ENCODE data around the gene LRBA.
"Not testable (repeated sequence)": the region's sequence is repeated elsewhere in the genome, so short reads cannot be mapped to it uniquely, and the experiment has no call there.

Gene LRBA

GRCh38 chr4:150997141-150997540, 17.9 kb downstream of the LRBA start:
- no peak for DNase-seq
- H2BK120ac ChIP-seq (ENCODE audit: low read depth, low read length) = no peak overlapping the region
- H3K9ac ChIP-seq (ENCODE audit: low read length) = no peak overlapping the region
- no peaks in the 10 kb centered on the region for H3K9me3 ChIP-seq (ENCODE audit: control insufficient read depth, low read length)
- H4K91ac ChIP-seq (ENCODE audit: low read length) = no peak overlapping the region
- no peak overlapping the region for H2BK15ac ChIP-seq (ENCODE audit: low read depth, poor library complexity, severe bottlenecking)
- no peak overlapping the region for H3K27ac ChIP-seq (ENCODE audit: low read length, poor library complexity, severe bottlenecking)
- H3K18ac ChIP-seq (ENCODE audit: low read depth in 1 of 2, low read length in 2 of 2) = no peak overlapping the region
- H3K23ac ChIP-seq (ENCODE audit: low read length in 2 of 2) = no peak overlapping the region
- H3K4ac ChIP-seq (ENCODE audit: low read depth in 1 of 2, low read length in 2 of 2) = no peak overlapping the region
- no peak overlapping the region for H4K8ac ChIP-seq (ENCODE audit: low read length)
- no peaks in the 10 kb centered on the region for H3K36me3 ChIP-seq (ENCODE audit: control insufficient read depth in 1 of 2, insufficient read depth in 2 of 2, low read depth in 1 of 2, low read length in 2 of 2)
- no peak overlapping the region for H2BK5ac ChIP-seq (ENCODE audit: low read depth, low read length, poor library complexity, severe bottlenecking)
- peaks cover 24% of the 10 kb centered on the region for H3K79me1 ChIP-seq (replicated peaks; ENCODE audit: low read length, poor library complexity, severe bottlenecking)
- no peak overlapping the region for H3K4me2 ChIP-seq (ENCODE audit: low read length, poor library complexity, severe bottlenecking)
- no peak overlapping the region for H3K4me3 ChIP-seq (ENCODE audit: insufficient read depth in 1 of 2, low read depth in 1 of 2, low read length in 2 of 2)
- H3K27me3 ChIP-seq (ENCODE audit: control insufficient read depth in 1 of 2, insufficient read depth in 1 of 2, low read length in 2 of 2) = no peaks in the 10 kb centered on the region
- H3K4me1 ChIP-seq (ENCODE audit: control insufficient read depth, insufficient read depth, low read depth, low read length) = peaks cover 3% of the 10 kb centered on the region
- H2AK5ac ChIP-seq (ENCODE audit: low read length, severe bottlenecking) = no peak overlapping the region
- H2AFZ ChIP-seq (ENCODE audit: low read depth, low read length) = no peak overlapping the region
- H3K14ac ChIP-seq (ENCODE audit: low read length in 2 of 2) = no peak overlapping the region
- no peak overlapping the region for H2BK12ac ChIP-seq (ENCODE audit: low read length in 2 of 2)

GRCh38 chr4:150994721-150995120, 20.4 kb downstream of the LRBA start:
- Histone ChIP-seq H3K4ac (ENCODE audit: low read depth in 1 of 2, low read length in 2 of 2) (no peak overlapping the region), H4K91ac (ENCODE audit: low read length) (no peak overlapping the region), H3K23ac (ENCODE audit: low read length in 2 of 2) (no peak overlapping the region), H3K36me3 (ENCODE audit: control insufficient read depth in 1 of 2, insufficient read depth in 2 of 2, low read depth in 1 of 2, low read length in 2 of 2) (no peaks in the 10 kb centered on the region), H2BK12ac (ENCODE audit: low read length in 2 of 2) (no peak overlapping the region), H3K9me3 (ENCODE audit: control insufficient read depth, low read length) (no peaks in the 10 kb centered on the region), H3K14ac (ENCODE audit: low read length in 2 of 2) (no peak overlapping the region), H3K27me3 (ENCODE audit: control insufficient read depth in 1 of 2, insufficient read depth in 1 of 2, low read length in 2 of 2) (no peaks in the 10 kb centered on the region), H3K4me1 (ENCODE audit: control insufficient read depth, insufficient read depth, low read depth, low read length) (no peaks in the 10 kb centered on the region), H3K27ac (ENCODE audit: low read length, poor library complexity, severe bottlenecking) (no peak overlapping the region), H2AK5ac (ENCODE audit: low read length, severe bottlenecking) (no peak overlapping the region), H3K18ac (ENCODE audit: low read depth in 1 of 2, low read length in 2 of 2) (no peak overlapping the region), H2BK120ac (ENCODE audit: low read depth, low read length) (no peak overlapping the region), H3K79me1 (replicated peaks; ENCODE audit: low read length, poor library complexity, severe bottlenecking) (peaks cover 17% of the 10 kb centered on the region), H2BK15ac (ENCODE audit: low read depth, poor library complexity, severe bottlenecking) (no peak overlapping the region), H2AFZ (ENCODE audit: low read depth, low read length) (no peak overlapping the region), H3K4me3 (ENCODE audit: insufficient read depth in 1 of 2, low read depth in 1 of 2, low read length in 2 of 2) (no peak overlapping the region), H2BK5ac (ENCODE audit: low read depth, low read length, poor library complexity, severe bottlenecking) (no peak overlapping the region), H3K4me2 (ENCODE audit: low read length, poor library complexity, severe bottlenecking) (no peak overlapping the region), H4K8ac (ENCODE audit: low read length) (no peak overlapping the region), H3K9ac (ENCODE audit: low read length) (no peak overlapping the region)
- no peak for DNase-seq
- 100% methylated on average over 1 of the region's 2 CpGs for WGBS

- H2BK15ac ChIP-seq (ENCODE audit: low read depth, poor library complexity, severe bottlenecking); H3K27me3 ChIP-seq (ENCODE audit: control insufficient read depth in 1 of 2, insufficient read depth in 1 of 2, low read length in 2 of 2); H3K36me3 ChIP-seq (ENCODE audit: control insufficient read depth in 1 of 2, insufficient read depth in 2 of 2, low read depth in 1 of 2, low read length in 2 of 2); H4K8ac ChIP-seq (ENCODE audit: low read length); H2BK12ac ChIP-seq (ENCODE audit: low read length in 2 of 2); H3K4me2 ChIP-seq (ENCODE audit: low read length, poor library complexity, severe bottlenecking); H3K18ac ChIP-seq (ENCODE audit: low read depth in 1 of 2, low read length in 2 of 2); H2BK120ac ChIP-seq (ENCODE audit: low read depth, low read length); H3K23ac ChIP-seq (ENCODE audit: low read length in 2 of 2); H3K9me3 ChIP-seq (ENCODE audit: control insufficient read depth, low read length); H3K4ac ChIP-seq (ENCODE audit: low read depth in 1 of 2, low read length in 2 of 2); H2AK5ac ChIP-seq (ENCODE audit: low read length, severe bottlenecking); H3K4me1 ChIP-seq (ENCODE audit: control insufficient read depth, insufficient read depth, low read depth, low read length); H3K27ac ChIP-seq (ENCODE audit: low read length, poor library complexity, severe bottlenecking); H3K4me3 ChIP-seq (ENCODE audit: insufficient read depth in 1 of 2, low read depth in 1 of 2, low read length in 2 of 2); H3K14ac ChIP-seq (ENCODE audit: low read length in 2 of 2); H2AFZ ChIP-seq (ENCODE audit: low read depth, low read length); H3K9ac ChIP-seq (ENCODE audit: low read length); H4K91ac ChIP-seq (ENCODE audit: low read length); H2BK5ac ChIP-seq (ENCODE audit: low read depth, low read length, poor library complexity, severe bottlenecking); DNase-seq: not testable (repeated sequence)
- H3K79me1 ChIP-seq (replicated peaks; ENCODE audit: low read length, poor library complexity, severe bottlenecking) = peaks cover 21% of the 10 kb centered on the region
- WGBS = 100% methylated on average over 3 of the region's 3 CpGs
These were observed 21.5 kb downstream of the LRBA start for GRCh38 chr4:150993577-150993976.

GRCh38 chr4:150990993-150991392, 24.1 kb downstream of the LRBA start:
- Histone ChIP-seq H3K14ac (ENCODE audit: low read length in 2 of 2) (no peak overlapping the region), H3K4me2 (ENCODE audit: low read length, poor library complexity, severe bottlenecking) (no peak overlapping the region), H2AFZ (ENCODE audit: low read depth, low read length) (no peak overlapping the region), H3K9me3 (ENCODE audit: control insufficient read depth, low read length) (no peaks in the 10 kb centered on the region), H3K9ac (ENCODE audit: low read length) (no peak overlapping the region), H2BK120ac (ENCODE audit: low read depth, low read length) (no peak overlapping the region), H3K36me3 (ENCODE audit: control insufficient read depth in 1 of 2, insufficient read depth in 2 of 2, low read depth in 1 of 2, low read length in 2 of 2) (no peaks in the 10 kb centered on the region), H3K27ac (ENCODE audit: low read length, poor library complexity, severe bottlenecking) (no peak overlapping the region), H2BK12ac (ENCODE audit: low read length in 2 of 2) (no peak overlapping the region), H3K18ac (ENCODE audit: low read depth in 1 of 2, low read length in 2 of 2) (no peak overlapping the region), H4K8ac (ENCODE audit: low read length) (no peak overlapping the region), H3K4ac (ENCODE audit: low read depth in 1 of 2, low read length in 2 of 2) (no peak overlapping the region), H3K4me1 (ENCODE audit: control insufficient read depth, insufficient read depth, low read depth, low read length) (no peaks in the 10 kb centered on the region), H3K4me3 (ENCODE audit: insufficient read depth in 1 of 2, low read depth in 1 of 2, low read length in 2 of 2) (no peak overlapping the region), H3K79me1 (replicated peaks; ENCODE audit: low read length, poor library complexity, severe bottlenecking) (peaks cover 23% of the 10 kb centered on the region), H3K23ac (ENCODE audit: low read length in 2 of 2) (no peak overlapping the region), H4K91ac (ENCODE audit: low read length) (no peak overlapping the region), H3K27me3 (ENCODE audit: control insufficient read depth in 1 of 2, insufficient read depth in 1 of 2, low read length in 2 of 2) (no peaks in the 10 kb centered on the region), H2BK5ac (ENCODE audit: low read depth, low read length, poor library complexity, severe bottlenecking) (no peak overlapping the region), H2AK5ac (ENCODE audit: low read length, severe bottlenecking) (no peak overlapping the region), H2BK15ac (ENCODE audit: low read depth, poor library complexity, severe bottlenecking) (no peak overlapping the region)
- WGBS = no CpG with 5 or more reads among the region's 2 CpGs
- DNase-seq = no peak
